Sigmoid colon (tissue), 4 donors: Measurements from ENCODE around the gene IMMT.

Source experiments
- EP300 ChIP-seq, 4 donors: sonication (generic); formaldehyde crosslinking; IDR thresholded peaks; one replicate each; pipeline ENCODE4 v1.6.1; 2017; ENCODE audit warnings: antibody characterized with exemption in 4 of 4
- POLR2A ChIP-seq, 2 donors: fragments of 450-650 bp; IDR thresholded peaks; one replicate each; pipeline ENCODE4 v1.6.1; 2016; ENCODE audit warnings: antibody characterized with exemption in 2 of 2, mild to moderate bottlenecking in 2 of 2, moderate library complexity in 2 of 2
- POLR2AphosphoS5 ChIP-seq, 4 donors: sonication (generic); formaldehyde crosslinking; IDR thresholded peaks; one replicate each; pipeline ENCODE4 v1.6.1; 2017; ENCODE audit warnings: antibody characterized with exemption in 4 of 4
- TF ChIP-seq, protein P1 (sequence below), 4 experiments: fragments of 450-650 bp in 3 of 4; fragments of 200-600 bp in 1 of 4; IDR thresholded peaks; one replicate each; pipeline ENCODE4 v1.5.1; 2016 to 2019; ENCODE audit warnings: antibody characterized with exemption in 4 of 4, mild to moderate bottlenecking in 3 of 4, moderate library complexity in 2 of 4

DNA sequence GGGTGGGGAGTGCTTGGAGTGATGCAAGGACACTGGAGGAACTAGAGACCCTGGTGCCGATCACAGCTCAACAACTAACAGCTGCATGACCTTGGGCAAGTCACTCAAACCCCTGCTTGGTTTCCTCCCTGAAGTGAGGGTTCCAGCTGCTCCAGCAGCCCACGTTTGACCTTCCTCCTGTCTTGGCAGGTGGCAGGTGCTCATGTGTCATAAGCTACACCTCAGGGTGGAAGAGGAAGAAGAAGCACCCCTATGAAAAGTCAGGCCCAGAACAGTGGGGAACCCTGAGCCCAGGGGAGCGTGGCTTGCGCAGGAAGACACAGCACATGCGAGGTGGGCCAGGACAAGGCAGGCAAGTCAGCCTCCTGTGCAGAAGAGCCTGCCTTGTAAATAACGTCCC lies 46.3 kb upstream of the IMMT start:
- TF ChIP-seq, protein P1, sequence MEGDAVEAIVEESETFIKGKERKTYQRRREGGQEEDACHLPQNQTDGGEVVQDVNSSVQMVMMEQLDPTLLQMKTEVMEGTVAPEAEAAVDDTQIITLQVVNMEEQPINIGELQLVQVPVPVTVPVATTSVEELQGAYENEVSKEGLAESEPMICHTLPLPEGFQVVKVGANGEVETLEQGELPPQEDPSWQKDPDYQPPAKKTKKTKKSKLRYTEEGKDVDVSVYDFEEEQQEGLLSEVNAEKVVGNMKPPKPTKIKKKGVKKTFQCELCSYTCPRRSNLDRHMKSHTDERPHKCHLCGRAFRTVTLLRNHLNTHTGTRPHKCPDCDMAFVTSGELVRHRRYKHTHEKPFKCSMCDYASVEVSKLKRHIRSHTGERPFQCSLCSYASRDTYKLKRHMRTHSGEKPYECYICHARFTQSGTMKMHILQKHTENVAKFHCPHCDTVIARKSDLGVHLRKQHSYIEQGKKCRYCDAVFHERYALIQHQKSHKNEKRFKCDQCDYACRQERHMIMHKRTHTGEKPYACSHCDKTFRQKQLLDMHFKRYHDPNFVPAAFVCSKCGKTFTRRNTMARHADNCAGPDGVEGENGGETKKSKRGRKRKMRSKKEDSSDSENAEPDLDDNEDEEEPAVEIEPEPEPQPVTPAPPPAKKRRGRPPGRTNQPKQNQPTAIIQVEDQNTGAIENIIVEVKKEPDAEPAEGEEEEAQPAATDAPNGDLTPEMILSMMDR (IDR thresholded peaks at IDR 0.05) = no peak
- no peak for TF ChIP-seq POLR2A (IDR thresholded peaks at IDR 0.05)
- TF ChIP-seq POLR2AphosphoS5 (IDR thresholded peaks at IDR 0.05) = no peak
- no peak for TF ChIP-seq EP300 (IDR thresholded peaks at IDR 0.05)
